ENCODE results near the gene ROMO1.
"Not testable (repeated sequence)": the region's sequence is repeated elsewhere in the genome, so short reads cannot be mapped to it uniquely, and the experiment has no call there.

- TF ChIP-seq CTCF, EP300 (IDR thresholded peaks at IDR 0.05): not testable (repeated sequence)
Measured at GRCh38 chr20:35723652-35724320, 24.6 kb downstream of the ROMO1 start.

Data from gastroesophageal sphincter (tissue), 3 donors.